GM21825 (cell line): ENCODE results near the gene TSSC4.

Experiments used
- ATAC-seq: cut with Tn5 transposase; IDR thresholded peaks from one replicate; pipeline ENCODE4 v1.9.1; 2021; ENCODE audit warnings: mild to moderate bottlenecking, moderate library complexity; ENCODE audit not compliant: unreplicated experiment

Gene TSSC4

GRCh38 chr11:2446590-2447252, 46.2 kb downstream of the TSSC4 start:
- ATAC-seq = no peak

GRCh38 chr11:2447253-2447950, 46.9 kb downstream of the TSSC4 start:
- no peak for ATAC-seq

- ATAC-seq = no peak
These were observed 47.6 kb downstream of the TSSC4 start for GRCh38 chr11:2447951-2448650.

GRCh38 chr11:2448661-2449547, 48.4 kb downstream of the TSSC4 start:
- no peak for ATAC-seq

- ATAC-seq = no peak
These were observed 49.2 kb downstream of the TSSC4 start for GRCh38 chr11:2449548-2450320.

GRCh38 chr11:2450321-2451041, 49.9 kb downstream of the TSSC4 start:
- no peak for ATAC-seq

- no peak for ATAC-seq
These were observed 50.8 kb downstream of the TSSC4 start for GRCh38 chr11:2451336-2451735.

GRCh38 chr11:2451916-2452315, 51.4 kb downstream of the TSSC4 start:
- no peak for ATAC-seq

- no peak for ATAC-seq
These were observed 51.9 kb downstream of the TSSC4 start for GRCh38 chr11:2452321-2453012.

GRCh38 chr11:2453436-2453835, 52.9 kb downstream of the TSSC4 start:
- ATAC-seq = no peak
